HL-60 (cell line): ENCODE measurements around the gene AGAP3.

Experiments
- DNase-seq, 2 experiments: peaks; one replicate each; pipeline ENCODE4 v3.0.0-alpha.2; 2010 to 2020; ENCODE audit warnings: low read depth in 1 of 2, low spot score in 1 of 2
- H3K27ac ChIP-seq: fragments of 250-450 bp; sonication (Bioruptor Pico); replicated peaks from 2 replicates; pipeline ENCODE4 v1.5.1; 2020; ENCODE audit warnings: mild to moderate bottlenecking, moderate library complexity
- H3K27me3 ChIP-seq: fragments of 250-450 bp; sonication (Bioruptor Pico); 2 replicates; pipeline ENCODE4 v1.5.1; 2021; ENCODE audit warnings: mild to moderate bottlenecking, moderate library complexity; ENCODE audit not compliant: insufficient read depth, poor library complexity, severe bottlenecking
- H3K4me3 ChIP-seq: replicated peaks from 2 replicates; pipeline ENCODE4 v1.5.1; 2011; ENCODE audit warnings: mild to moderate bottlenecking, control low read depth, low read length; ENCODE audit not compliant: insufficient read depth
- GABPA ChIP-seq: IDR thresholded peaks from 2 replicates; pipeline ENCODE4 v1.6.1; 2012; ENCODE audit warnings: low read depth
- POLR2AphosphoS5 ChIP-seq: IDR thresholded peaks from 2 replicates; pipeline ENCODE4 v1.6.1; 2012; ENCODE audit warnings: low read depth
- REST ChIP-seq: IDR thresholded peaks from 2 replicates; pipeline ENCODE4 v1.6.1; 2012; ENCODE audit warnings: low read depth; ENCODE audit not compliant: insufficient replicate concordance
- SPI1 ChIP-seq: IDR thresholded peaks from 2 replicates; pipeline ENCODE4 v1.6.1; 2012; ENCODE audit warnings: low read depth, mild to moderate bottlenecking, borderline replicate concordance
- TF ChIP-seq, protein P1 (sequence below): IDR thresholded peaks from one replicate; pipeline ENCODE4 v1.5.1; 2011; ENCODE audit warnings: low read length, control low read depth, inconsistent platforms; ENCODE audit not compliant: insufficient read depth

Gene AGAP3

GRCh38 chr7:151175047-151175792 lies 88.9 kb downstream of the AGAP3 start:
- H3K27ac ChIP-seq, result no peak overlapping the region
- no peak for DNase-seq
- TF ChIP-seq SPI1, result no peak
- no peak for TF ChIP-seq REST
- no peak for TF ChIP-seq GABPA
- TF ChIP-seq, protein P1, sequence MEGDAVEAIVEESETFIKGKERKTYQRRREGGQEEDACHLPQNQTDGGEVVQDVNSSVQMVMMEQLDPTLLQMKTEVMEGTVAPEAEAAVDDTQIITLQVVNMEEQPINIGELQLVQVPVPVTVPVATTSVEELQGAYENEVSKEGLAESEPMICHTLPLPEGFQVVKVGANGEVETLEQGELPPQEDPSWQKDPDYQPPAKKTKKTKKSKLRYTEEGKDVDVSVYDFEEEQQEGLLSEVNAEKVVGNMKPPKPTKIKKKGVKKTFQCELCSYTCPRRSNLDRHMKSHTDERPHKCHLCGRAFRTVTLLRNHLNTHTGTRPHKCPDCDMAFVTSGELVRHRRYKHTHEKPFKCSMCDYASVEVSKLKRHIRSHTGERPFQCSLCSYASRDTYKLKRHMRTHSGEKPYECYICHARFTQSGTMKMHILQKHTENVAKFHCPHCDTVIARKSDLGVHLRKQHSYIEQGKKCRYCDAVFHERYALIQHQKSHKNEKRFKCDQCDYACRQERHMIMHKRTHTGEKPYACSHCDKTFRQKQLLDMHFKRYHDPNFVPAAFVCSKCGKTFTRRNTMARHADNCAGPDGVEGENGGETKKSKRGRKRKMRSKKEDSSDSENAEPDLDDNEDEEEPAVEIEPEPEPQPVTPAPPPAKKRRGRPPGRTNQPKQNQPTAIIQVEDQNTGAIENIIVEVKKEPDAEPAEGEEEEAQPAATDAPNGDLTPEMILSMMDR, result no peak
- no peak for TF ChIP-seq POLR2AphosphoS5
- peaks cover 5% of the 10 kb centered on the region for H3K27me3 ChIP-seq
- no peak overlapping the region for H3K4me3 ChIP-seq

- no peak overlapping the region for H3K4me3 ChIP-seq
- no peak for DNase-seq
- TF ChIP-seq POLR2AphosphoS5, result no peak
- TF ChIP-seq SPI1, result no peak
- TF ChIP-seq GABPA, result no peak
- TF ChIP-seq REST, result no peak
- TF ChIP-seq, protein P1, result no peak
- peaks cover 4% of the 10 kb centered on the region for H3K27me3 ChIP-seq
- H3K27ac ChIP-seq, result no peak overlapping the region
These were observed 89.6 kb downstream of the AGAP3 start for GRCh38 chr7:151175793-151176311.

- Histone ChIP-seq H3K27me3 (no peaks in the 10 kb centered on the region), H3K27ac (no peak overlapping the region), H3K4me3 (no peak overlapping the region)
- TF ChIP-seq, protein P1, result no peak
- no peak for TF ChIP-seq POLR2AphosphoS5
- TF ChIP-seq REST, result no peak
- no peak for TF ChIP-seq GABPA
- TF ChIP-seq SPI1, result no peak
- no peak for DNase-seq
These were observed 90.1 kb downstream of the AGAP3 start for GRCh38 chr7:151176401-151176800.
